ENCODE measurements around the gene TMEM115. TPM values are rescaled to one million over a fixed set of nuclear protein-coding genes. Genes with fewer than 3 reads are reported as not detected.

The TMEM115 gene
- total RNA-seq, 1 experiment from 2014 or later, result 31.9 TPM

DNA sequence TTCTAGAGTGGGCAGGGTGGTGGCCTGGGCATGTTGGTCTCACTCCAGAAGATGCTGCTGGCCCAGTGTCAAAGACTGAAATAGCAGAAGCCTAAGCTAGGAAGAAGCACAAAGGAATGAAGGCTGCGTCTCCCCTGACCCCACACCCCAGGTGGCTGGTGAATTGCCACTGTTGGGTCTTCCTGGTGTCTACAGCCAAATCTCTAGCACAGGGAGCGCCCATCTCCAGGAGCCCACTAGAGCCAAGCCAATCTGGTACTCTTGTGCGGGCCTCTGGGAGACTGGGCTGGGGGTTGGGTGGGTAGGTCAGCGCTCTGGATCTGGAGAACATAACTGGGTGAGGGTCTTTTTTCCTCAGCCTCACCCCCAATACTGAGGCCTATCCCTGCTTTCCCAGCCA, 32.2 kb downstream of the TMEM115 start:
- DNase-seq (ENCODE audit: unreplicated experiment), result no peak
- Mint-ChIP-seq H3K4me1 (ENCODE audit: insufficient read depth, unreplicated experiment) (no peaks in the 10 kb centered on the region), H3K27ac (ENCODE audit: low read depth, unreplicated experiment) (peak overlapping the region; percentile 90), H3K9me3 (ENCODE audit: unreplicated experiment) (no peaks in the 10 kb centered on the region), H3K4me3 (ENCODE audit: unreplicated experiment) (peak overlapping the region; percentile 86), H3K27me3 (ENCODE audit: insufficient read depth, unreplicated experiment) (no peaks in the 10 kb centered on the region), H3K36me3 (ENCODE audit: insufficient read depth, unreplicated experiment) (peaks cover 23% of the 10 kb centered on the region)
- intact Hi-C loops (cut with micrococcal nuclease), result no loop called here
- no peak for TF ChIP-seq CTCF (IDR thresholded peaks at IDR 0.05; ENCODE audit: unreplicated experiment)
- CTCF ChIA-PET, result interaction anchor here (0.7 to 1.8 kb wide), 4 partner anchors 9 to 50 kb away, joined by 3 to 5 read pairs (median 4); no protein-coding TSS in a partner anchor
- POLR2A ChIA-PET, result interaction anchor here (1.0 to 3.3 kb wide), 10 partner anchors 8 to 92 kb away, joined by 3 to 58 read pairs (median 14); partner anchors contain the start of genes CYB561D2, GNAI2, HYAL3 and IFRD2
- no TSS peak for BruUV-seq (replicated peaks)

DNA sequence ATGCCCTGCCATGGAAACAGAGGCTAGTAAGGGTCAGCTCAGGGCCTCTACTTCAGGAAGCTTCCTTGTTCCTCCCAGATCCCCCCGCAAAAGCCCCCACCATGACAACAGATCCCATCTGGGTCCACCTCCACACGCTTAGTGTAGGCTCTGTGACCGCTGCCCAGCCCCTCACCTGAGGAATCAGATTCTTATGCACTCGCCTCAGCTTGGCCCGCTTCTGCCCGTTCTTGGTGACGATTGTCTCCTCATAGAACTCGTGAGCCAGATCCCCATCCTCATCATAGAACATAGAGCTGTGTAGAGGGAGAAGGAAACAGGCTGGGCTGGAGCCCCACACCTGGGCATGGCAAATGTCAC, 33.2 kb downstream of the TMEM115 start:
- no TSS peak for BruUV-seq (replicated peaks)
- POLR2A ChIA-PET, result interaction anchor here (0.9 to 1.2 kb wide), 3 partner anchors 9 to 36 kb away, joined by 3 to 4 read pairs (median 3); no protein-coding TSS in a partner anchor
- DNase-seq (ENCODE audit: unreplicated experiment), result no peak
- TF ChIP-seq CTCF (IDR thresholded peaks at IDR 0.05; ENCODE audit: unreplicated experiment), result no peak
- no peaks in the 10 kb centered on the region for H3K9me3 Mint-ChIP-seq (ENCODE audit: unreplicated experiment)
- CTCF ChIA-PET, result interaction anchor here (0.7 to 1.0 kb wide), 2 partner anchors 21 to 56 kb away, joined by 3 to 5 read pairs; no protein-coding TSS in a partner anchor
- intact Hi-C loops (cut with micrococcal nuclease), result no loop called here
- H3K27me3 Mint-ChIP-seq (ENCODE audit: insufficient read depth, unreplicated experiment), result no peaks in the 10 kb centered on the region
- no peak overlapping the region for H3K4me3 Mint-ChIP-seq (ENCODE audit: unreplicated experiment)
- H3K27ac Mint-ChIP-seq (ENCODE audit: low read depth, unreplicated experiment), result no peak overlapping the region
- peaks cover 17% of the 10 kb centered on the region for H3K36me3 Mint-ChIP-seq (ENCODE audit: insufficient read depth, unreplicated experiment)
- H3K4me1 Mint-ChIP-seq (ENCODE audit: insufficient read depth, unreplicated experiment), result no peaks in the 10 kb centered on the region

- CTCF ChIA-PET, result interaction anchor here (0.7 to 3.9 kb wide), 8 partner anchors 11 to 66 kb away, joined by 3 to 38 read pairs (median 10); partner anchors contain the start of genes IFRD2 and SEMA3B
- H3K4me3 Mint-ChIP-seq (ENCODE audit: unreplicated experiment), result no peak overlapping the region
- H3K9me3 Mint-ChIP-seq (ENCODE audit: unreplicated experiment), result no peaks in the 10 kb centered on the region
- DNase-seq (ENCODE audit: unreplicated experiment), result no peak
- no TSS peak for BruUV-seq (replicated peaks)
- POLR2A ChIA-PET, result interaction anchor here (0.9 to 1.2 kb wide), 3 partner anchors 9 to 36 kb away, joined by 3 to 4 read pairs (median 3); no protein-coding TSS in a partner anchor
- H3K36me3 Mint-ChIP-seq (ENCODE audit: insufficient read depth, unreplicated experiment), result peaks cover 17% of the 10 kb centered on the region
- no peaks in the 10 kb centered on the region for H3K4me1 Mint-ChIP-seq (ENCODE audit: insufficient read depth, unreplicated experiment)
- no peak for TF ChIP-seq CTCF (IDR thresholded peaks at IDR 0.05; ENCODE audit: unreplicated experiment)
- no peaks in the 10 kb centered on the region for H3K27me3 Mint-ChIP-seq (ENCODE audit: insufficient read depth, unreplicated experiment)
- no peak overlapping the region for H3K27ac Mint-ChIP-seq (ENCODE audit: low read depth, unreplicated experiment)
- intact Hi-C loops (cut with micrococcal nuclease), result no loop called here
Measured at GRCh38 chr3:50325497-50326181, 33.7 kb downstream of the TMEM115 start.

DNA sequence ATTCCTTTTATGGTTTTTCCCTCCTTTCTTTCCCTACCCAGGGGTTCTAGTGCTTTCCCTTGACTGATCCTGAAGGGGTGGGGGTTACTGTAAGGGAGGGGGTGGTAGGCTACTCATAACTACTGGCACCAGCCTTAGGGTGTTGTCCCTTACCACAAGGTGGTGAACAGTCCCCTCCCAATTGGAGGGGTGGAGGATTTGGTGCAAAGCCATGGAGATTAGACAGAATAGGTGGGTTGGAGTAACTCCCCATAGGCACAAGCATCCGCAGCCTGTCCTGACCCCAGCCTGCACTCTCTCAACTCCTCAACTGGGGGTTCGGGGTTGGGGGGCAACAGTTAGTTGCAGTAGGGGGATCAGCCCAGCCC, 34.2 kb downstream of the TMEM115 start:
- BruUV-seq (replicated peaks), result no TSS peak
- no peak for TF ChIP-seq CTCF (IDR thresholded peaks at IDR 0.05; ENCODE audit: unreplicated experiment)
- ChIA-PET CTCF (interaction anchor here (0.6 to 3.9 kb wide), 16 partner anchors 10 to 111 kb away, joined by 3 to 38 read pairs (median 10); partner anchors contain the start of genes HYAL1, HYAL3, IFRD2 and LSMEM2), POLR2A (interaction anchor here (1.3 to 5.0 kb wide), 2 partner anchors 24 to 33 kb away, joined by 3 to 22 read pairs; partner anchors contain the start of gene IFRD2)
- Mint-ChIP-seq H3K27me3 (ENCODE audit: insufficient read depth, unreplicated experiment) (no peaks in the 10 kb centered on the region), H3K4me3 (ENCODE audit: unreplicated experiment) (no peak overlapping the region), H3K36me3 (ENCODE audit: insufficient read depth, unreplicated experiment) (peaks cover 17% of the 10 kb centered on the region), H3K4me1 (ENCODE audit: insufficient read depth, unreplicated experiment) (no peaks in the 10 kb centered on the region), H3K9me3 (ENCODE audit: unreplicated experiment) (no peaks in the 10 kb centered on the region), H3K27ac (ENCODE audit: low read depth, unreplicated experiment) (no peak overlapping the region)
- no peak for DNase-seq (ENCODE audit: unreplicated experiment)
- intact Hi-C loops (cut with micrococcal nuclease), result no loop called here
